ENCODE measurements around the gene RABGAP1L.
A peak's percentile ranks its signal among the peaks of the same experiment; 100 is the strongest.
"Not testable (repeated sequence)": the region's sequence is repeated elsewhere in the genome, so short reads cannot be mapped to it uniquely, and the experiment has no call there.

Gene RABGAP1L

GRCh38 chr1:174114788-174115448, 44.4 kb upstream of the RABGAP1L start:
- H2BK5ac ChIP-seq (ENCODE audit: low read length): no peak overlapping the region
- H3K4ac ChIP-seq (ENCODE audit: low read length): no peak overlapping the region
- H3K79me1 ChIP-seq (ENCODE audit: low read depth, low read length): no peaks in the 10 kb centered on the region
- no peak overlapping the region for H2BK12ac ChIP-seq (ENCODE audit: low read length)
- no peak overlapping the region for H3K4me2 ChIP-seq (ENCODE audit: insufficient read depth, low read length, poor library complexity, severe bottlenecking)
- H2BK120ac ChIP-seq (ENCODE audit: low read depth, low read length): no peak overlapping the region
- no peaks in the 10 kb centered on the region for H3K36me3 ChIP-seq (replicated peaks in 1 of 2; ENCODE audit: control insufficient read depth in 2 of 2, insufficient read depth in 2 of 2, low read length in 2 of 2)
- H3K27me3 ChIP-seq (ENCODE audit: control insufficient read depth in 3 of 3, insufficient read depth in 3 of 3, low read depth in 1 of 3, low read length in 3 of 3): peaks cover 0 to 7% (median 0%) of the 10 kb centered on the region in 3 experiments
- H2AFZ ChIP-seq (ENCODE audit: low read length): peak overlapping the region; percentile 5
- no peaks in the 10 kb centered on the region for H3K4me1 ChIP-seq (ENCODE audit: control insufficient read depth in 2 of 2, insufficient read depth in 1 of 2, low read depth in 1 of 2, low read length in 2 of 2)
- peak; percentile 59 for DNase-seq (ENCODE audit: low spot score)
- WGBS, 2 donors (ENCODE audit: extremely low coverage in 2 of 2, insufficient read length in 2 of 2, insufficient replicate concordance in 1 of 2): no CpG with 5 or more reads among the region's 6 CpGs
- H2AK5ac ChIP-seq (ENCODE audit: low read depth, low read length): no peak overlapping the region
- no peak overlapping the region for H3K27ac ChIP-seq (replicated peaks; ENCODE audit: low read length)
- H4K91ac ChIP-seq (ENCODE audit: low read depth, low read length, poor library complexity): no peak overlapping the region
- H3K9ac ChIP-seq (ENCODE audit: low read depth, low read length, poor library complexity): no peak overlapping the region
- no peak overlapping the region for H3K4me3 ChIP-seq (ENCODE audit: low read length in 2 of 2)
- no peak overlapping the region for H3K18ac ChIP-seq (ENCODE audit: low read length)
- no peak overlapping the region for H3K14ac ChIP-seq (ENCODE audit: low read length)
- no peak overlapping the region for H3K23ac ChIP-seq (ENCODE audit: low read depth, low read length, poor library complexity)
- no peak overlapping the region for H4K8ac ChIP-seq (ENCODE audit: low read depth, low read length)
- no peaks in the 10 kb centered on the region for H3K9me3 ChIP-seq (replicated peaks in 1 of 2; ENCODE audit: control insufficient read depth in 2 of 2, insufficient read depth in 1 of 2, low read depth in 1 of 2, low read length in 2 of 2)
- no peak overlapping the region for H2BK15ac ChIP-seq (ENCODE audit: low read length)

DNA sequence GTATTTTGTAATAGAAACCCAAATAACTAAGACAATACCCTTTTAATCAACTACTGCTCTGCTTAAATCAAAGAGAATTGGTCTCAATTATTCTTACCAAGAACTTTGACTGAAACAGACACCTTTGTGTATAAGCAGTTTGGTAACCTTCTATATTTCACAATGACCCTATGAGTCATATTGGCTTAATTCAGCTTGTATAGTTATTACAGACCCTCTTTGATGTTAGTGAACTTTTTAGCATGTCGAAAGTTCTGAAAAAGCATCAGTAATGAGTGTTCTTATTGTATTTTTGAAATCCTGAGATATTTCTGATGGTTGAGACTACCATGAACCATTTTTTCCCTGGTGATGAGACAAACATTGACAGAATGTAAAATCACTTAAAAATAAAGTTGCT, 43.3 kb upstream of the RABGAP1L start:
- H3K27ac ChIP-seq (replicated peaks; ENCODE audit: low read length): no peak overlapping the region
- H3K36me3 ChIP-seq (replicated peaks in 1 of 2; ENCODE audit: control insufficient read depth in 2 of 2, insufficient read depth in 2 of 2, low read length in 2 of 2): no peaks in the 10 kb centered on the region
- no peak overlapping the region for H2AFZ ChIP-seq (ENCODE audit: low read length)
- H2AK5ac ChIP-seq (ENCODE audit: low read depth, low read length): no peak overlapping the region
- no peak overlapping the region for H2BK15ac ChIP-seq (ENCODE audit: low read length)
- no peak overlapping the region for H2BK12ac ChIP-seq (ENCODE audit: low read length)
- peaks cover 0 to 6% (median 0%) of the 10 kb centered on the region in 3 experiments for H3K27me3 ChIP-seq (ENCODE audit: control insufficient read depth in 3 of 3, insufficient read depth in 3 of 3, low read depth in 1 of 3, low read length in 3 of 3)
- H3K9me3 ChIP-seq (replicated peaks in 1 of 2; ENCODE audit: control insufficient read depth in 2 of 2, insufficient read depth in 1 of 2, low read depth in 1 of 2, low read length in 2 of 2): peaks cover 0 to 1% of the 10 kb centered on the region in 2 donors
- no peak overlapping the region for H2BK120ac ChIP-seq (ENCODE audit: low read depth, low read length)
- no peak overlapping the region for H3K14ac ChIP-seq (ENCODE audit: low read length)
- no peak overlapping the region for H3K4me2 ChIP-seq (ENCODE audit: insufficient read depth, low read length, poor library complexity, severe bottlenecking)
- no peak overlapping the region for H3K4me3 ChIP-seq (ENCODE audit: low read length in 2 of 2)
- no peak overlapping the region for H4K91ac ChIP-seq (ENCODE audit: low read depth, low read length, poor library complexity)
- no peak overlapping the region for H3K18ac ChIP-seq (ENCODE audit: low read length)
- no peak overlapping the region for H4K8ac ChIP-seq (ENCODE audit: low read depth, low read length)
- WGBS, 2 donors (ENCODE audit: extremely low coverage in 2 of 2, insufficient read length in 2 of 2, insufficient replicate concordance in 1 of 2): no CpG with 5 or more reads among the region's 1 CpG
- no peak overlapping the region for H3K23ac ChIP-seq (ENCODE audit: low read depth, low read length, poor library complexity)
- H2BK5ac ChIP-seq (ENCODE audit: low read length): no peak overlapping the region
- DNase-seq (ENCODE audit: low spot score): no peak
- H3K79me1 ChIP-seq (ENCODE audit: low read depth, low read length): no peaks in the 10 kb centered on the region
- no peaks in the 10 kb centered on the region for H3K4me1 ChIP-seq (ENCODE audit: control insufficient read depth in 2 of 2, insufficient read depth in 1 of 2, low read depth in 1 of 2, low read length in 2 of 2)
- no peak overlapping the region for H3K4ac ChIP-seq (ENCODE audit: low read length)
- no peak overlapping the region for H3K9ac ChIP-seq (ENCODE audit: low read depth, low read length, poor library complexity)

GRCh38 chr1:174118751-174119150, 40.6 kb upstream of the RABGAP1L start:
- no peak overlapping the region for H3K4me2 ChIP-seq (ENCODE audit: insufficient read depth, low read length, poor library complexity, severe bottlenecking)
- H3K9ac ChIP-seq (ENCODE audit: low read depth, low read length, poor library complexity): no peak overlapping the region
- no peaks in the 10 kb centered on the region for H3K27me3 ChIP-seq (ENCODE audit: control insufficient read depth in 3 of 3, insufficient read depth in 3 of 3, low read depth in 1 of 3, low read length in 3 of 3)
- no peak overlapping the region for H3K18ac ChIP-seq (ENCODE audit: low read length)
- H2AK5ac ChIP-seq (ENCODE audit: low read depth, low read length): no peak overlapping the region
- H4K91ac ChIP-seq (ENCODE audit: low read depth, low read length, poor library complexity): no peak overlapping the region
- H3K79me1 ChIP-seq (ENCODE audit: low read depth, low read length): no peaks in the 10 kb centered on the region
- H4K8ac ChIP-seq (ENCODE audit: low read depth, low read length): no peak overlapping the region
- H2BK120ac ChIP-seq (ENCODE audit: low read depth, low read length): no peak overlapping the region
- H3K36me3 ChIP-seq (replicated peaks in 1 of 2; ENCODE audit: control insufficient read depth in 2 of 2, insufficient read depth in 2 of 2, low read length in 2 of 2): no peaks in the 10 kb centered on the region
- no peak overlapping the region for H3K27ac ChIP-seq (replicated peaks; ENCODE audit: low read length)
- H2BK5ac ChIP-seq (ENCODE audit: low read length): no peak overlapping the region
- H3K14ac ChIP-seq (ENCODE audit: low read length): no peak overlapping the region
- no peak overlapping the region for H3K4ac ChIP-seq (ENCODE audit: low read length)
- H2BK12ac ChIP-seq (ENCODE audit: low read length): no peak overlapping the region
- no peak overlapping the region for H3K4me3 ChIP-seq (ENCODE audit: low read length in 2 of 2)
- no peak overlapping the region for H3K23ac ChIP-seq (ENCODE audit: low read depth, low read length, poor library complexity)
- peaks cover 0 to 1% of the 10 kb centered on the region in 2 donors for H3K9me3 ChIP-seq (replicated peaks in 1 of 2; ENCODE audit: control insufficient read depth in 2 of 2, insufficient read depth in 1 of 2, low read depth in 1 of 2, low read length in 2 of 2)
- no peak overlapping the region for H2BK15ac ChIP-seq (ENCODE audit: low read length)
- H2AFZ ChIP-seq (ENCODE audit: low read length): no peak overlapping the region
- no peak for DNase-seq (ENCODE audit: low spot score)
- H3K4me1 ChIP-seq (ENCODE audit: control insufficient read depth in 2 of 2, insufficient read depth in 1 of 2, low read depth in 1 of 2, low read length in 2 of 2): no peaks in the 10 kb centered on the region

- H3K9ac ChIP-seq (ENCODE audit: low read depth, low read length, poor library complexity); H2BK5ac ChIP-seq (ENCODE audit: low read length); H3K14ac ChIP-seq (ENCODE audit: low read length); H2BK120ac ChIP-seq (ENCODE audit: low read depth, low read length); H2AFZ ChIP-seq (ENCODE audit: low read length); H3K27me3 ChIP-seq (ENCODE audit: control insufficient read depth in 3 of 3, insufficient read depth in 3 of 3, low read depth in 1 of 3, low read length in 3 of 3); H2AK5ac ChIP-seq (ENCODE audit: low read depth, low read length); H3K79me1 ChIP-seq (ENCODE audit: low read depth, low read length); H3K36me3 ChIP-seq (replicated peaks in 1 of 2; ENCODE audit: control insufficient read depth in 2 of 2, insufficient read depth in 2 of 2, low read length in 2 of 2); H3K27ac ChIP-seq (replicated peaks; ENCODE audit: low read length); H3K4me1 ChIP-seq (ENCODE audit: control insufficient read depth in 2 of 2, insufficient read depth in 1 of 2, low read depth in 1 of 2, low read length in 2 of 2); H4K91ac ChIP-seq (ENCODE audit: low read depth, low read length, poor library complexity); H2BK12ac ChIP-seq (ENCODE audit: low read length); DNase-seq (ENCODE audit: low spot score); H3K18ac ChIP-seq (ENCODE audit: low read length); H2BK15ac ChIP-seq (ENCODE audit: low read length); H3K4me3 ChIP-seq (ENCODE audit: low read length in 2 of 2); H3K4me2 ChIP-seq (ENCODE audit: insufficient read depth, low read length, poor library complexity, severe bottlenecking); H4K8ac ChIP-seq (ENCODE audit: low read depth, low read length); H3K9me3 ChIP-seq (replicated peaks in 1 of 2; ENCODE audit: control insufficient read depth in 2 of 2, insufficient read depth in 1 of 2, low read depth in 1 of 2, low read length in 2 of 2); H3K4ac ChIP-seq (ENCODE audit: low read length); H3K23ac ChIP-seq (ENCODE audit: low read depth, low read length, poor library complexity): not testable (repeated sequence)
- WGBS, 2 donors (ENCODE audit: extremely low coverage in 2 of 2, insufficient read length in 2 of 2, insufficient replicate concordance in 1 of 2): no CpG with 5 or more reads among the region's 1 CpG
Observed at GRCh38 chr1:174122318-174122717, 37.0 kb upstream of the RABGAP1L start.

Measured in neuronal stem cell (in vitro differentiated cells).